Esophagus muscularis mucosa (tissue), 4 donors: Measurements from ENCODE around the gene PLOD1. TPM values are rescaled to one million over a fixed set of nuclear protein-coding genes. Genes with fewer than 3 reads are reported as not detected.

Source experiments
- DNase-seq: peaks from one replicate; pipeline ENCODE4 v3.0.0-alpha.2; 2017; ENCODE audit errors: extremely low spot score
- H3K27ac ChIP-seq, 4 donors: fragments of 200-600 bp; sonication (generic); replicated peaks in 1 of 4; 1 replicate in 3 of 4; 2 replicates in 1 of 4; pipeline ENCODE4 v1.5.1; 2016 to 2019; ENCODE audit warnings: mild to moderate bottlenecking in 1 of 4
- H3K27me3 ChIP-seq, 4 donors: fragments of 200-600 bp; sonication (generic); one replicate each; pipeline versions ENCODE4 v1.5.1 to v1.6.0; 2016 to 2019
- H3K36me3 ChIP-seq, 4 donors: fragments of 200-600 bp; sonication (generic); one replicate each; pipeline ENCODE4 v1.5.1; 2016 to 2019
- H3K4me1 ChIP-seq, 4 donors: fragments of 200-600 bp; sonication (generic); one replicate each; pipeline ENCODE4 v1.5.1; 2016 to 2019
- H3K4me3 ChIP-seq, 4 donors: fragments of 200-600 bp; sonication (generic); 1 replicate in 2 of 4; 2 replicates in 2 of 4; pipeline ENCODE4 v1.5.1; 2016 to 2019; ENCODE audit warnings: mild to moderate bottlenecking in 4 of 4, moderate library complexity in 1 of 4
- H3K9me3 ChIP-seq, 4 donors: fragments of 200-600 bp; sonication (generic); 1 replicate in 3 of 4; 2 replicates in 1 of 4; pipeline ENCODE4 v1.5.1; 2016 to 2019
- EP300 ChIP-seq: sonication (generic); formaldehyde crosslinking; IDR thresholded peaks from one replicate; pipeline ENCODE4 v1.6.1; 2017; ENCODE audit warnings: antibody characterized with exemption
- POLR2A ChIP-seq: fragments of 450-650 bp; IDR thresholded peaks from one replicate; pipeline ENCODE4 v1.6.1; 2017; ENCODE audit warnings: antibody characterized with exemption, moderate library complexity, mild to moderate bottlenecking, low read depth
- POLR2AphosphoS5 ChIP-seq, 2 donors: sonication (generic); formaldehyde crosslinking; IDR thresholded peaks; one replicate each; pipeline ENCODE4 v1.6.1; 2017; ENCODE audit warnings: antibody characterized with exemption in 2 of 2
- whole genome bisulfite sequencing: methylation state at CpG from one replicate; pipeline ENCODE4 v1.1.5; 2018; 5-methylcytosine and 5-hydroxymethylcytosine counted together
- intact Hi-C: fragments of 100-400 bp; cut with DNase I; formaldehyde crosslinking; loops from one replicate; pipeline ENCODE4 v1.15.1; 2023
- total RNA-seq, 4 donors: library from RNA; depleted of rRNA; stranded (reverse); fragments of >200 nt; gene quantifications; one replicate each; pipeline versions ENCODE4 v1.1.0 to v1.2.1, GENCODE V29; 2016
- TF ChIP-seq, protein P1 (sequence below), 3 experiments: fragments of 200-600 bp in 2 of 3; fragments of 450-650 bp in 1 of 3; sonication (generic) in 2 of 3; IDR thresholded peaks; one replicate each; pipeline ENCODE4 v1.5.1; 2017 to 2019; ENCODE audit warnings: antibody characterized with exemption in 3 of 3, mild to moderate bottlenecking in 2 of 3, moderate library complexity in 1 of 3

PLOD1 gene
- total RNA-seq, 4 donors from 2014 or later = 67.5 to 111 (median 75.0) TPM

DNA sequence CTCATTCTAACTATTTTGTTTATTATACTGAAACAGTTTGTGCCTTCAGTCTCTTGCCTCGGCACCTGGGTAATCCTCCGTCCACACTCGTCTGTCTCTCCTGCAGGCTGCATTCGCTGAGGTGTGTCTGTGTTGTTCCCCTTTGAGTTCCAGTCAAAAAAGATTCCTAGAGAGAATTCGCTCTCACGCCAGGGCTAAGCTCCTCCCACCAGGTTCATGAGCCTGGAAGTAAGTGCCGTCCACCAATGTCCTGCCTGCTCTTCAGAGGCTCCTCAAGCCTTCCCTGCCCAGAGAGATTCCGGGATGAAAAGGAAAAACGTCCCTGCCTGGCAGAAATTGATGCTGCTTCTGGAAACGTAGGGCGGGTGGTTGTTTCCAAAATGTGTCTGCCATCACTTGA lies 21.2 kb upstream of the PLOD1 start:
- intact Hi-C loops = no loop called here
- no peak for DNase-seq
- WGBS = 62% methylated on average over 11 of the region's 11 CpGs

DNA sequence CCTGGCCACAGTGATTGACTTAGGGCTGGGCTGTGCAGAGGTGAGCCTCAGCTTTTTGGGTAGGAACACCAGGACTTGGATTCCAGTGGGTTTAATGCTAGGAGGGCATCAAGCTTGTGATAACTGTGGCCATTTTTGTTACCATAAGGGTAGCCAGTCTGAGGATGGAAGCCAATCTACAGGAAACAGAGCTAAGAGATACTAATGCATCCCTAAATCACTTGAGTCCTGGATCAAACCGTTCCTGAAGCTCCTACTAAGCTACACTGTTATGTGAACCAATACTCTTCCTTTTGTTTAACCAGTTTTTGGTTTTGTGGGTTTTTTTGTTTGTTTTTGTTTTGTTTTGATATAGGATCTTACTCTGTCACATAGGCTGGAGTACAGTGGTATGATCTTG lies 20.5 kb upstream of the PLOD1 start:
- no peak for DNase-seq
- Histone ChIP-seq H3K9me3 (no peaks in the 10 kb centered on the region), H3K36me3 (peaks cover 0 to 16% (median 8%) of the 10 kb centered on the region in 4 donors), H3K27ac (no peak overlapping the region), H3K4me1 (peaks cover 8 to 15% (median 13%) of the 10 kb centered on the region in 4 donors), H3K27me3 (no peaks in the 10 kb centered on the region), H3K4me3 (no peak overlapping the region)
- TF ChIP-seq, protein P1, sequence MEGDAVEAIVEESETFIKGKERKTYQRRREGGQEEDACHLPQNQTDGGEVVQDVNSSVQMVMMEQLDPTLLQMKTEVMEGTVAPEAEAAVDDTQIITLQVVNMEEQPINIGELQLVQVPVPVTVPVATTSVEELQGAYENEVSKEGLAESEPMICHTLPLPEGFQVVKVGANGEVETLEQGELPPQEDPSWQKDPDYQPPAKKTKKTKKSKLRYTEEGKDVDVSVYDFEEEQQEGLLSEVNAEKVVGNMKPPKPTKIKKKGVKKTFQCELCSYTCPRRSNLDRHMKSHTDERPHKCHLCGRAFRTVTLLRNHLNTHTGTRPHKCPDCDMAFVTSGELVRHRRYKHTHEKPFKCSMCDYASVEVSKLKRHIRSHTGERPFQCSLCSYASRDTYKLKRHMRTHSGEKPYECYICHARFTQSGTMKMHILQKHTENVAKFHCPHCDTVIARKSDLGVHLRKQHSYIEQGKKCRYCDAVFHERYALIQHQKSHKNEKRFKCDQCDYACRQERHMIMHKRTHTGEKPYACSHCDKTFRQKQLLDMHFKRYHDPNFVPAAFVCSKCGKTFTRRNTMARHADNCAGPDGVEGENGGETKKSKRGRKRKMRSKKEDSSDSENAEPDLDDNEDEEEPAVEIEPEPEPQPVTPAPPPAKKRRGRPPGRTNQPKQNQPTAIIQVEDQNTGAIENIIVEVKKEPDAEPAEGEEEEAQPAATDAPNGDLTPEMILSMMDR (IDR thresholded peaks at IDR 0.05) = no peak
- TF ChIP-seq POLR2AphosphoS5 (IDR thresholded peaks at IDR 0.05) (no peak), EP300 (no peak), POLR2A (no peak)
- intact Hi-C loops = no loop called here
- 94% methylated on average over 1 of the region's 1 CpG for WGBS

More for the DNA sequence above, 21.2 kb upstream of the PLOD1 start:
- Histone ChIP-seq H3K36me3 (peaks cover 0 to 9% (median 4%) of the 10 kb centered on the region in 4 donors), H3K4me3 (no peak overlapping the region), H3K4me1 (peaks cover 1 to 8% (median 5%) of the 10 kb centered on the region in 4 donors), H3K9me3 (no peaks in the 10 kb centered on the region), H3K27ac (no peak overlapping the region), H3K27me3 (no peaks in the 10 kb centered on the region)
- TF ChIP-seq, protein P1 (IDR thresholded peaks at IDR 0.05) = no peak
- TF ChIP-seq EP300 = no peak
- TF ChIP-seq POLR2A = no peak
- no peak for TF ChIP-seq POLR2AphosphoS5 (IDR thresholded peaks at IDR 0.05)

DNA sequence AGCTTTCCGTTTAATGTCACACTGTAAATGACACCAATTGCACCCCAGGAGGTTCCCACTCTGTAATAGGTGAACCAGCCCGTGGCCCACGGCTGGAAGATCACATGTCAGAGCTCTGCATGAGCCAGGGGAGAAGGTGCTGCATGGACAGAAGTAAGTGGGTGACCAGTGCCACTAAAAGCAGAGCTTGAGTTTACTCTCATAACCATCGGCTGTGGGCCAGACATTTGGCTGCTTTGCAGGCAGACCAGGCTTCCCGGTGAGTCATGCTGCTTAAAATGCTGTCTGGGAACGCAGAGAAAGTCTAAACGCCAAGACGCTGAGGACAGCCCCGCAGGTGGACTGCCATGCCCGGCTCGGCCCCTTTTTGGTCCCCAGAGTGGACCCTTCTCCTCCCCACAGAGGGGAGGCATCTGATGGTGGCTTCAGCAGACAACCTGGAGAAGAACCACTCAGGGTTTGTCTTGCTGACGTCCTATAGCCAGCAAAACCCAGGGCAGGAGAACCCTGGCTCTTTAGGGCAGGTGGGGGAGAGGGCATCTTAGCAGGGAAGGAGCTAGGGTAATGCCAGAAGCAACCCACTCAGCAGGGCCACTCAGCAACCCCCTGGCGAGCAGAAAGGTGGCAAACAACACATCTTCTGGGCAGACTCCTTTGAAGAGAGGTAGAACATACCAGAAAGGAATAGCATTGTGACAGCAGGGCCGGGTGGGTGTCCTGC lies 15.6 kb upstream of the PLOD1 start:
- peaks cover 20 to 62% (median 51%) of the 10 kb centered on the region in 4 donors for H3K36me3 ChIP-seq
- no peak overlapping the region for H3K4me3 ChIP-seq
- TF ChIP-seq POLR2AphosphoS5 (IDR thresholded peaks at IDR 0.05) (peak; percentile 55 to 73), EP300 (no peak)
- no peaks in the 10 kb centered on the region for H3K9me3 ChIP-seq
- no peaks in the 10 kb centered on the region for H3K27me3 ChIP-seq
- H3K4me1 ChIP-seq = peaks cover 49 to 61% (median 59%) of the 10 kb centered on the region in 4 donors
- 45% methylated on average over 8 of the region's 14 CpGs for WGBS
- H3K27ac ChIP-seq = peak overlapping the region; percentile 62 to 79 (median 70)
- no peak for DNase-seq
- intact Hi-C loops = no loop called here

DNA sequence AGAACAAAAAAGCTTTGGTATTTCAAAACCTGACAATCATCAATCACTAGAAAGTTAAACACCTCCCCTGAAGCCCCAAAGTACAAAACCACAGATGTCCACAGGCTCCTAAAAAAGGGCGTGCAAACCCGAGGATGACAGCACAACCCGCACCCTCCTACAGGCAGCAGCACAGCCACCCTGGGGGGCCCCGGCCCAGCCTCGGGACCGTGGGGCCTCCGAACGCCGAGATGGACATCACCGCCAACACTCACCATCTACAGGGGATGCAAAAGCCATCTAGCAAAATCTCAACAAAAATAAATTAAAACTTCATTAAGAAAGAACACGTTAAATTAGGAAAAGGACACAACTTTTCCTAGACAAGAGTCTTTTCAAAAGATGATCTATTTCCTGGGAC lies 14.9 kb upstream of the PLOD1 start:
- intact Hi-C loops = no loop called here
- 77% methylated on average over 11 of the region's 11 CpGs for WGBS
- Histone ChIP-seq H3K27me3 (no peaks in the 10 kb centered on the region), H3K4me1 (peaks cover 55 to 68% (median 66%) of the 10 kb centered on the region in 4 donors), H3K36me3 (peaks cover 20 to 62% (median 51%) of the 10 kb centered on the region in 4 donors), H3K4me3 (no peak overlapping the region), H3K9me3 (no peaks in the 10 kb centered on the region), H3K27ac (peak overlapping the region; percentile 62 to 79 (median 70))
- DNase-seq = no peak
- TF ChIP-seq EP300 (no peak), POLR2A (no peak), POLR2AphosphoS5 (IDR thresholded peaks at IDR 0.05) (no peak)
- TF ChIP-seq, protein P1 (IDR thresholded peaks at IDR 0.05) = no peak

DNA sequence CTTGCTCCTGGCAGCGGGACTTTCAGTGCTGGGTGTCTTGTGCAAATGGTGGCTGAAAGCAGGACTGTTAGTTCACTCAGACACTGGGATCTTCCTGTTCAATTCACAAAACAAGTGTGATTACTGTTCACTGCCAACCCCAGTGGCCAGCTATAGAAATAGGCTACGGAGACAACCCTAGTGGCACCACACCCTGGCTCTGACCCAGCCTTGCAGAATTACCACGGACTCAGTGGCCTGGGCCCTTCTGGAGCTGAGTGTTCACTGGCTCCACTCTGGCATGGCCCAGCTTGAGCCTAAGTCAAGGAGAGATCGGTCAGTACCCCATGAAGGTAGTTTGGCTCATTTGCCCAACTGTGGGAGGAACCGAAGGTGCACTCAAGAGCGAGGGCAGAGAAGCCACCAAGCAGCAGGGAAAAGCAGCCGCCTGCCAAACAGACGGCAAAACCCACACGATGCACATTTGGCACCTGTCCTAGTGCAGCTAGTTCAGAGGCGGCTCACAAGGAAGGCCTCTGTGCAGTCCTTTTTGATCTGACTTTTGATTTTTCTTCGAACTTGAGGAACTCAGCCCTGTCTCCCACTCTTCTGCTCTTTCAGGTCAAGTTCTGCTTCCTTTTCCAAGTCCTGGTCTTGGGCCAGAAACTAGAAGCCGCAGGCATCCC lies 14.1 kb upstream of the PLOD1 start:
- H3K36me3 ChIP-seq = peaks cover 20 to 62% (median 51%) of the 10 kb centered on the region in 4 donors
- no peak overlapping the region for H3K4me3 ChIP-seq
- H3K27ac ChIP-seq = peak overlapping the region; percentile 54 to 79 (median 68)
- intact Hi-C loops = no loop called here
- H3K27me3 ChIP-seq = no peaks in the 10 kb centered on the region
- TF ChIP-seq POLR2AphosphoS5 (IDR thresholded peaks at IDR 0.05) (no peak), POLR2A (no peak), EP300 (no peak)
- TF ChIP-seq, protein P1 (IDR thresholded peaks at IDR 0.05) = no peak
- peaks cover 62 to 75% (median 73%) of the 10 kb centered on the region in 4 donors for H3K4me1 ChIP-seq
- no peak for DNase-seq
- no peaks in the 10 kb centered on the region for H3K9me3 ChIP-seq
- 65% methylated on average over 7 of the region's 12 CpGs for WGBS
